DOHH2 (cell line): ENCODE data around the gene BNC2.

Experiments
- H3F3A ChIP-seq: fragments of 200-600 bp; sonication (generic), shearing (Covaris generic); 2 replicates; pipeline ENCODE4 v1.6.0; 2016; ENCODE audit warnings: antibody characterized with exemption, mild to moderate bottlenecking; ENCODE audit not compliant: control insufficient read depth, insufficient read depth
- H3K27ac ChIP-seq: fragments of 200-600 bp; sonication (generic); 2 replicates; pipeline ENCODE4 v1.5.1; 2014; ENCODE audit warnings: low read depth, mild to moderate bottlenecking, low read length, moderate library complexity
- H3K27me3 ChIP-seq: fragments of 200-600 bp; sonication (generic); 2 replicates; pipeline ENCODE4 v1.6.1; 2014; ENCODE audit warnings: mild to moderate bottlenecking, low read length, mixed read lengths; ENCODE audit not compliant: control insufficient read depth
- H3K36me3 ChIP-seq: fragments of 200-600 bp; sonication (generic); 2 replicates; pipeline ENCODE4 v1.6.1; 2014; ENCODE audit warnings: mild to moderate bottlenecking, low read length, moderate library complexity, mixed read lengths; ENCODE audit not compliant: control insufficient read depth
- H3K4me1 ChIP-seq: fragments of 200-600 bp; sonication (generic); 2 replicates; pipeline ENCODE4 v1.6.1; 2014; ENCODE audit warnings: mild to moderate bottlenecking, low read length, mixed read lengths; ENCODE audit not compliant: control insufficient read depth
- H3K4me2 ChIP-seq: fragments of 200-600 bp; sonication (generic); 2 replicates; pipeline ENCODE4 v1.6.0; 2014; ENCODE audit warnings: mild to moderate bottlenecking, low read length, moderate library complexity
- H3K4me3 ChIP-seq: fragments of 200-600 bp; sonication (generic); 2 replicates; pipeline ENCODE4 v1.5.1; 2014; ENCODE audit warnings: mild to moderate bottlenecking, low read length, mixed read lengths
- H3K79me2 ChIP-seq: fragments of 200-600 bp; sonication (generic); 2 replicates; pipeline ENCODE4 v1.6.1; 2014; ENCODE audit warnings: mild to moderate bottlenecking, low read length, mixed read lengths; ENCODE audit not compliant: control insufficient read depth
- H3K9me2 ChIP-seq: fragments of 200-600 bp; sonication (generic); replicated peaks from 2 replicates; pipeline ENCODE4 v1.6.1; 2014; ENCODE audit warnings: mild to moderate bottlenecking, low read length, mixed read lengths; ENCODE audit not compliant: control insufficient read depth
- H3K9me3 ChIP-seq: fragments of 200-600 bp; sonication (generic); 2 replicates; pipeline ENCODE4 v1.6.1; 2014; ENCODE audit warnings: antibody characterized with exemption, low read length, mixed read lengths; ENCODE audit not compliant: control insufficient read depth, insufficient read depth
- H4K20me1 ChIP-seq: fragments of 200-600 bp; sonication (generic); 2 replicates; pipeline ENCODE4 v1.6.0; 2014; ENCODE audit warnings: low read depth, mild to moderate bottlenecking, antibody characterized with exemption, low read length, moderate library complexity; ENCODE audit not compliant: control insufficient read depth, insufficient read depth
- CTCF ChIP-seq: fragments of 200-600 bp; sonication (generic); IDR thresholded peaks from one replicate; pipeline ENCODE4 v1.5.1; 2014; ENCODE audit warnings: antibody characterized with exemption, mild to moderate bottlenecking, low read depth, low read length; ENCODE audit not compliant: poor library complexity, severe bottlenecking
- EZH2phosphoT487 ChIP-seq: fragments of 200-600 bp; sonication (generic); IDR thresholded peaks from 2 replicates; pipeline ENCODE4 v1.6.1; 2017; ENCODE audit warnings: borderline replicate concordance, mild to moderate bottlenecking, antibody characterized with exemption, low read length, moderate library complexity, mixed read lengths

BNC2 gene

GRCh38 chr9:16668734-16669295, 201.7 kb downstream of the BNC2 start:
- H3K27me3 ChIP-seq, result no peaks in the 10 kb centered on the region
- no peaks in the 10 kb centered on the region for H3K9me3 ChIP-seq
- no peaks in the 10 kb centered on the region for H3K4me1 ChIP-seq
- H4K20me1 ChIP-seq, result no peaks in the 10 kb centered on the region
- no peak overlapping the region for H3K4me2 ChIP-seq
- no peak for TF ChIP-seq CTCF
- TF ChIP-seq EZH2phosphoT487, result no peak
- H3K27ac ChIP-seq, result no peak overlapping the region
- H3K79me2 ChIP-seq, result no peaks in the 10 kb centered on the region
- H3F3A ChIP-seq, result no peaks in the 10 kb centered on the region
- no peaks in the 10 kb centered on the region for H3K36me3 ChIP-seq
- no peaks in the 10 kb centered on the region for H3K9me2 ChIP-seq
- H3K4me3 ChIP-seq, result no peak overlapping the region

- H4K20me1 ChIP-seq, result no peaks in the 10 kb centered on the region
- H3F3A ChIP-seq, result no peaks in the 10 kb centered on the region
- H3K27me3 ChIP-seq, result no peaks in the 10 kb centered on the region
- no peak overlapping the region for H3K4me2 ChIP-seq
- no peak overlapping the region for H3K4me3 ChIP-seq
- no peak for TF ChIP-seq CTCF
- no peak for TF ChIP-seq EZH2phosphoT487
- H3K9me3 ChIP-seq, result no peaks in the 10 kb centered on the region
- H3K36me3 ChIP-seq, result no peaks in the 10 kb centered on the region
- no peaks in the 10 kb centered on the region for H3K9me2 ChIP-seq
- H3K27ac ChIP-seq, result no peak overlapping the region
- H3K79me2 ChIP-seq, result no peaks in the 10 kb centered on the region
- no peaks in the 10 kb centered on the region for H3K4me1 ChIP-seq
These were observed 206.3 kb downstream of the BNC2 start for GRCh38 chr9:16664211-16664610.

GRCh38 chr9:16661816-16662215, 208.7 kb downstream of the BNC2 start:
- H3K79me2 ChIP-seq, result no peaks in the 10 kb centered on the region
- no peaks in the 10 kb centered on the region for H3K9me2 ChIP-seq
- no peak overlapping the region for H3K27ac ChIP-seq
- no peaks in the 10 kb centered on the region for H3F3A ChIP-seq
- no peaks in the 10 kb centered on the region for H4K20me1 ChIP-seq
- H3K4me2 ChIP-seq, result no peak overlapping the region
- TF ChIP-seq CTCF (no peak), EZH2phosphoT487 (no peak)
- H3K27me3 ChIP-seq, result no peaks in the 10 kb centered on the region
- H3K4me1 ChIP-seq, result no peaks in the 10 kb centered on the region
- H3K4me3 ChIP-seq, result no peak overlapping the region
- no peaks in the 10 kb centered on the region for H3K36me3 ChIP-seq
- H3K9me3 ChIP-seq, result no peaks in the 10 kb centered on the region

- TF ChIP-seq EZH2phosphoT487, result no peak
- H3F3A ChIP-seq, result no peaks in the 10 kb centered on the region
- no peaks in the 10 kb centered on the region for H3K4me1 ChIP-seq
- no peak overlapping the region for H3K4me2 ChIP-seq
- no peaks in the 10 kb centered on the region for H3K27me3 ChIP-seq
- no peak overlapping the region for H3K27ac ChIP-seq
- no peaks in the 10 kb centered on the region for H3K79me2 ChIP-seq
- no peak overlapping the region for H3K4me3 ChIP-seq
- H3K9me3 ChIP-seq, result no peaks in the 10 kb centered on the region
- no peaks in the 10 kb centered on the region for H4K20me1 ChIP-seq
- H3K9me2 ChIP-seq, result no peaks in the 10 kb centered on the region
- no peaks in the 10 kb centered on the region for H3K36me3 ChIP-seq
These were observed 211.4 kb downstream of the BNC2 start for GRCh38 chr9:16659096-16659495.
